B cell (primary cell): Measurements from ENCODE around the gene ESYT1. TPM values are rescaled to one million over a fixed set of nuclear protein-coding genes. Genes with fewer than 3 reads are reported as not detected.

ENCODE experiments used
- ATAC-seq: fragments of 200-7000 bp; cut with Tn5 transposase; one replicate; pipeline ENCODE4 v1.10.0; 2021; ENCODE audit warnings: low read depth, mild to moderate bottlenecking, moderate number of reproducible peaks, moderate library complexity
- CTCF ChIA-PET: fragments of 350-600 bp; sonication (Branson Sonifier 250); formaldehyde crosslinking; loops from one replicate; lab custom pipeline; 2021; ENCODE audit warnings: antibody characterized with exemption, inconsistent platforms; lab: Charles Lee
- POLR2A ChIA-PET: fragments of 350-600 bp; sonication (Branson Sonifier 250); formaldehyde crosslinking; loops from one replicate; lab custom pipeline; 2021; ENCODE audit warnings: antibody characterized with exemption; lab: Charles Lee
- DNase-seq: peaks from one replicate; pipeline ENCODE4 v3.0.0; 2013
- H2AFZ ChIP-seq: 2 replicates; pipeline ENCODE4 v1.6.1; 2012; ENCODE audit warnings: mild to moderate bottlenecking, low read depth, low read length; ENCODE audit not compliant: insufficient read depth, poor library complexity, severe bottlenecking
- H3K27ac ChIP-seq, 2 donors: 1 replicate in 1 of 2; 2 replicates in 1 of 2; pipeline ENCODE4 v1.5.1; 2012 to 2013; ENCODE audit warnings: low read length in 2 of 2, mild to moderate bottlenecking in 2 of 2, moderate library complexity in 1 of 2
- H3K27me3 ChIP-seq, 4 experiments: fragments of 200-600 bp in 1 of 4; sonication (generic) in 1 of 4; replicated peaks in 1 of 4; 1 replicate in 2 of 4; 2 replicates in 2 of 4; pipeline versions ENCODE4 v1.6.1 to v1.7.0; 2013 to 2016; ENCODE audit warnings: low read length in 3 of 4, mild to moderate bottlenecking in 2 of 4, mixed read lengths in 1 of 4, moderate library complexity in 1 of 4; ENCODE audit not compliant: insufficient read depth in 4 of 4, control insufficient read depth in 3 of 4; ENCODE audit errors: control extremely low read depth in 1 of 4
- H3K36me3 ChIP-seq, 2 experiments: replicated peaks in 1 of 2; 1 replicate in 1 of 2; 2 replicates in 1 of 2; pipeline versions ENCODE4 v1.6.1 to v1.7.1; 2013; ENCODE audit warnings: low read length in 1 of 2; ENCODE audit not compliant: insufficient read depth in 2 of 2, control insufficient read depth in 1 of 2; ENCODE audit errors: control extremely low read depth in 1 of 2, extremely low read depth in 1 of 2
- H3K4me1 ChIP-seq, 2 donors: fragments of 200-600 bp in 1 of 2; sonication (generic) in 1 of 2; 1 replicate in 1 of 2; 2 replicates in 1 of 2; pipeline versions ENCODE4 v1.5.1 to v1.6.1; 2013 to 2017; ENCODE audit warnings: low read length in 2 of 2; ENCODE audit not compliant: control insufficient read depth in 2 of 2, insufficient read depth in 2 of 2
- H3K4me2 ChIP-seq: replicated peaks from 2 replicates; pipeline ENCODE3; 2012; ENCODE audit warnings: mild to moderate bottlenecking, low read depth, low read length; ENCODE audit not compliant: poor library complexity, severe bottlenecking
- H3K4me3 ChIP-seq, 5 experiments: fragments of 200-600 bp in 1 of 5; sonication (generic) in 1 of 5; 1 replicate in 3 of 5; 2 replicates in 2 of 5; pipeline versions ENCODE4 v1.5.1 to v1.7.0; 2011 to 2016; ENCODE audit warnings: low read length in 4 of 5, mild to moderate bottlenecking in 4 of 5, low read depth in 2 of 5, control low read depth in 1 of 5, moderate library complexity in 1 of 5; ENCODE audit not compliant: insufficient read depth in 1 of 5; ENCODE audit errors: control extremely low read depth in 1 of 5, extremely low read depth in 1 of 5
- H3K79me2 ChIP-seq: fragments of 200-600 bp; sonication (generic); one replicate; pipeline ENCODE4 v1.6.0; 2016; ENCODE audit warnings: low read length; ENCODE audit not compliant: control insufficient read depth, insufficient read depth
- H3K9ac ChIP-seq: fragments of 200-600 bp; sonication (generic); 2 replicates; pipeline ENCODE4 v1.6.1; 2017; ENCODE audit warnings: mild to moderate bottlenecking, low read length, moderate library complexity
- H3K9me3 ChIP-seq, 3 donors: one replicate each; pipeline versions ENCODE4 v1.6.1 to v1.7.1; 2013; ENCODE audit warnings: low read length in 2 of 3; ENCODE audit not compliant: control insufficient read depth in 2 of 3, insufficient read depth in 1 of 3; ENCODE audit errors: control extremely low read depth in 1 of 3
- H4K20me1 ChIP-seq: 2 replicates; pipeline ENCODE4 v1.6.0; 2012; ENCODE audit warnings: mild to moderate bottlenecking, low read length; ENCODE audit not compliant: insufficient read depth, control insufficient read depth, poor library complexity, severe bottlenecking
- H3K27ac Mint-ChIP-seq: one replicate; pipeline ENCODE4 v1.8.0; 2021; ENCODE audit warnings: mixed read lengths
- H3K27me3 Mint-ChIP-seq: one replicate; pipeline ENCODE4 v1.8.0; 2021; ENCODE audit warnings: mixed read lengths
- H3K4me1 Mint-ChIP-seq: one replicate; pipeline ENCODE4 v1.8.0; 2021; ENCODE audit warnings: mixed read lengths
- H3K4me3 Mint-ChIP-seq: one replicate; pipeline ENCODE4 v1.8.0; 2021; ENCODE audit warnings: mixed read lengths
- H3K9me3 Mint-ChIP-seq: one replicate; pipeline ENCODE4 v1.8.0; 2022; ENCODE audit warnings: mixed read lengths; ENCODE audit not compliant: insufficient read depth
- CTCF ChIP-seq: fragments of 200-600 bp; IDR thresholded peaks from one replicate; pipeline ENCODE4 v1.8.0; 2022; ENCODE audit warnings: antibody characterized with exemption, mild to moderate bottlenecking
- EZH2 ChIP-seq: IDR thresholded peaks from 2 replicates; pipeline ENCODE4 v1.6.1; 2012; ENCODE audit warnings: borderline replicate concordance, low read depth, mild to moderate bottlenecking, moderate library complexity, low read length; ENCODE audit not compliant: insufficient read depth, poor library complexity, severe bottlenecking
- WGBS: methylation state at CpG from one replicate; pipeline ENCODE4 v1.1.5; 2013; ENCODE audit warnings: missing lambda C conversion rate; ENCODE audit not compliant: insufficient coverage; 5-methylcytosine and 5-hydroxymethylcytosine counted together
- intact Hi-C: fragments of 100-400 bp; cut with micrococcal nuclease; formaldehyde crosslinking; loops from one replicate; pipeline ENCODE4 v1.10.0; 2022
- polyA plus RNA-seq: library from polyadenylated mRNA; depleted of rRNA; stranded (reverse); fragments of >200 nt; gene quantifications from 2 replicates; pipeline ENCODE4 v1.2.3, GENCODE V29; 2012
- total RNA-seq, 2 donors: library from RNA; stranded (reverse); fragments of 120-200 nt in 1 of 2; gene quantifications; 1 replicate in 1 of 2; 2 replicates in 1 of 2; pipeline versions ENCODE4 v1.2.3 to v1.2.4, GENCODE V29; 2013 to 2022

Gene ESYT1
- total and polyA plus RNA-seq, 2 donors (not counting 1 experiment from before 2014, with no cell fraction given), result 154 to 162 TPM

DNA sequence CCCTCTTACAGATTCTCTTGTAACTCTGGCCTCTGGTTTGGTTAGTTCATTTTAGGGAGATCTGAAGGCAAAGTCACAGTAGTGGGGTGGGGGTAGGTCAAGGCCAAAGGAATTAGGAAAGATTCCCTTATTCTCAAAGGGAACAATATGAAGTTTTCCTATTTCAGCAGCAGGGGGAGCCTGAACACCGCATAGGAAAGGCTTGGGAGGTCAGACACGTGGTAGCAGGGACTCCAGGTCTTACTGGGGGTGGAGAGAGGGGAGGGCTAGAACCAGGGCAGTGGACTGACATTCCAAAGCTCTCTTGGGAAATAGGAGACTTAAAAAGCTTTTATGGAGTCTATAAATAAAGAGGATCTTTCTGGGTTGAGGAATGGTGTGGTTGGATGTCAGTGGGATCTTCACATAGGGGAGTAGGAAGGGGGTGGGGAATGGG is 8.7 kb upstream of the ESYT1 start:
- H3K79me2 ChIP-seq, result peaks cover 60% of the 10 kb centered on the region
- ATAC-seq, result no peak
- no peaks in the 10 kb centered on the region for H3K9me3 ChIP-seq
- H3K4me1 Mint-ChIP-seq, result peaks cover 43% of the 10 kb centered on the region
- ChIA-PET POLR2A (interaction anchor here (1.9 to 3.8 kb wide), 4 partner anchors 8 to 241 kb away, joined by 7 to 49 read pairs (median 26); partner anchors contain the start of genes ESYT1, RNF41, SMARCC2 and STAT2), CTCF (interaction anchor here (0.7 to 13.8 kb wide), 24 partner anchors 8 to 348 kb away, joined by 3 to 247 read pairs (median 5); partner anchors contain the start of genes ANKRD52, COQ10A, ESYT1 and PA2G4)
- peak overlapping the region; percentile 99 for H3K4me3 Mint-ChIP-seq
- peak overlapping the region; percentile 79 for H3K9ac ChIP-seq
- H3K27me3 Mint-ChIP-seq, result no peaks in the 10 kb centered on the region
- intact Hi-C loops, result loop anchor here (1.0 to 5.0 kb wide), 10 partner anchors 38 to 1633 kb away; partner anchors contain the start of genes CDK4, COQ10A, DNAJC14 and MBD6
- H3K27ac Mint-ChIP-seq, result peak overlapping the region; percentile 99
- no peak overlapping the region for H3K4me3 ChIP-seq
- H3K4me2 ChIP-seq, result peak overlapping the region; percentile 85
- peaks cover 4% of the 10 kb centered on the region for H4K20me1 ChIP-seq
- TF ChIP-seq CTCF (peak; percentile 69), EZH2 (no peak)
- peaks cover 17 to 30% of the 10 kb centered on the region in 2 donors for H3K4me1 ChIP-seq
- no peaks in the 10 kb centered on the region for H3K9me3 Mint-ChIP-seq
- H2AFZ ChIP-seq, result peak overlapping the region; percentile 79
- peaks cover 0 to 31% of the 10 kb centered on the region in 2 experiments for H3K36me3 ChIP-seq
- no peaks in the 10 kb centered on the region for H3K27me3 ChIP-seq
- WGBS, result 0% methylated on average over 2 of the region's 2 CpGs
- peak overlapping the region; percentile 85 to 94 for H3K27ac ChIP-seq
- DNase-seq, result peak; percentile 76

DNA sequence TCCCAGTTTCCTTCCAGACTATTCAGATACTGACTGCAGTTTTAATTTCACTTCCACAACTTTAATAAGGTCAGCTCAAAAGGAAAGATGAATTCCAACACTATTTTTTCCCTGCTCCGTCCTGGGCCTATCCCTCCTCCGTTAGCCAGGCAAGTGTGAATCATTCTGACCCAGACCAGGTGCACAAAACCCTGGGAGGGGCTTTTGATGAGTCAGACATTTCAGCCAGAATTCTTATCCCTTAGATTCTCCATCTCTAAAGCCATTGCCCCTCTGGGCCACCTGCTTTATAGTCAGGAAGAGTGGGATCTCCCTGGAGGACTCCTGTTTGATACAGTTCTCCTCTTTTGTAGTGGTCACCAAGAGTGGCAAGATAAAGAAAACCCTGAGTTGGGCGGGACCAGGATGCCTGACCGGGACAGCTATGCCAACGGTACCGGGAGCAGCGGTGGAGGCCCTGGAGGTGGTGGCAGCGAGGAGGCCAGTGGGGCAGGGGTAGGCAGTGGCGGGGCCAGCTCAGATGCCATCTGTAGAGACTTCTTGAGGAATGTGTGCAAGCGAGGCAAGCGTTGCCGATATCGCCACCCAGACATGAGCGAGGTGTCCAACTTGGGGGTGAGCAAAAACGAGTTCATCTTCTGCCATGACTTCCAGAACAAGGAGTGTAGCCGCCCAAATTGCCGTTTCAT is 7.8 kb upstream of the ESYT1 start:
- 99% methylated on average over 17 of the region's 17 CpGs for WGBS
- intact Hi-C loops, result no loop called here
- H3K9ac ChIP-seq, result no peak overlapping the region

More for the DNA sequence above, 7.8 kb upstream of the ESYT1 start:
- Histone ChIP-seq H2AFZ (no peak overlapping the region), H3K4me1 (peaks cover 24 to 33% of the 10 kb centered on the region in 2 donors), H3K9me3 (no peaks in the 10 kb centered on the region), H3K27ac (no peak overlapping the region), H3K4me2 (no peak overlapping the region), H3K27me3 (no peaks in the 10 kb centered on the region), H3K36me3 (peaks cover 0 to 31% of the 10 kb centered on the region in 2 experiments), H4K20me1 (peaks cover 4% of the 10 kb centered on the region), H3K4me3 (no peak overlapping the region), H3K79me2 (peaks cover 60% of the 10 kb centered on the region)
- DNase-seq, result no peak
- Mint-ChIP-seq H3K27ac (no peak overlapping the region), H3K9me3 (no peaks in the 10 kb centered on the region), H3K4me3 (no peak overlapping the region), H3K27me3 (no peaks in the 10 kb centered on the region), H3K4me1 (peaks cover 46% of the 10 kb centered on the region)
- ATAC-seq, result no peak
- ChIA-PET CTCF (interaction anchor here (0.7 to 13.8 kb wide), 14 partner anchors 8 to 344 kb away, joined by 3 to 247 read pairs (median 5); partner anchors contain the start of genes COQ10A, ESYT1, RNF41 and SMARCC2), POLR2A (interaction anchor here (3.8 kb wide), 1 partner anchor 8 kb away, joined by 49 read pairs; the partner anchor contains the start of gene ESYT1)
- TF ChIP-seq CTCF (no peak), EZH2 (no peak)
